ENCODE measurements around the gene ANO4.
"Not testable (repeated sequence)": the region's sequence is repeated elsewhere in the genome, so short reads cannot be mapped to it uniquely, and the experiment has no call there.

Gene ANO4

GRCh38 chr12:100919116-100919515 is 124.5 kb downstream of the ANO4 start:
- no peaks in the 10 kb centered on the region for H3K27me3 Mint-ChIP-seq
- DNase-seq (no peak), ATAC-seq (replicated peaks) (no peak)
- H3K27ac Mint-ChIP-seq = no peak overlapping the region
- no peaks in the 10 kb centered on the region for H3K36me3 Mint-ChIP-seq
- H3K9me3 Mint-ChIP-seq = peaks cover 0 to 1% of the 10 kb centered on the region in 2 donors
- H3K4me1 Mint-ChIP-seq = no peaks in the 10 kb centered on the region
- no peak overlapping the region for H3K4me3 Mint-ChIP-seq

- Mint-ChIP-seq H3K27ac (no peak overlapping the region), H3K4me3 (no peak overlapping the region), H3K27me3 (no peaks in the 10 kb centered on the region), H3K9me3 (peaks cover 0 to 1% of the 10 kb centered on the region in 2 donors), H3K36me3 (no peaks in the 10 kb centered on the region), H3K4me1 (no peaks in the 10 kb centered on the region)
- DNase-seq = no peak
- ATAC-seq (replicated peaks) = no peak
Measured at GRCh38 chr12:100920493-100920892, 125.9 kb downstream of the ANO4 start.

- no peak overlapping the region for H3K27ac Mint-ChIP-seq
- ATAC-seq (replicated peaks) (no peak), DNase-seq (no peak)
- no peaks in the 10 kb centered on the region for H3K36me3 Mint-ChIP-seq
- peaks cover 0 to 7% of the 10 kb centered on the region in 2 donors for H3K27me3 Mint-ChIP-seq
- H3K4me1 Mint-ChIP-seq = no peaks in the 10 kb centered on the region
- no peak overlapping the region for H3K4me3 Mint-ChIP-seq
- H3K9me3 Mint-ChIP-seq = peaks cover 0 to 1% of the 10 kb centered on the region in 2 donors
Measured at GRCh38 chr12:100926669-100927248, 132.2 kb downstream of the ANO4 start.

- no peak overlapping the region for H3K4me3 Mint-ChIP-seq
- ATAC-seq (replicated peaks) = no peak
Measured at GRCh38 chr12:100927826-100928225, 133.2 kb downstream of the ANO4 start.

DNA sequence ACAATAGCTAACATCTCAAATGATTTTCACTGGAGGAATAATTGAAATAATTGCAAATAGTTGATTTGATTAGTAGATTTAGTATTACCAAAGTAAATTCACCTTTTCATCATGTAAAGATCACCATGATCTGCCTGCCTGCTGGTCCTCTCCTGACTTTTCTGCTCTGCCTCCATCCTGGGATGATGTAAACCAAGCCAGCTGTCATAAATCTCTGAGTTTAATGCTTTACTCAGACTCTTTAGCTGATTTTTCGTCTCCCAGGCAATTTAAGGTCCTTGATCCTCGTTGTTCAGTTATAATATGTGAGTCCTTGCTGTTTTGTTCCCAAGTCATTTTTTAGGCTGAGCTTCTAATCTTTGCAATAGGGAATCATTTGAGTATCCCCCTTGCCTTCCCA is 138.0 kb downstream of the ANO4 start:
- H3K4me3 Mint-ChIP-seq = no peak overlapping the region
- no peak for DNase-seq
- no peak overlapping the region for H3K27ac Mint-ChIP-seq
- no peaks in the 10 kb centered on the region for H3K27me3 Mint-ChIP-seq
- H3K9me3 Mint-ChIP-seq = peaks cover 0 to 3% of the 10 kb centered on the region in 2 donors
- no peaks in the 10 kb centered on the region for H3K36me3 Mint-ChIP-seq
- H3K4me1 Mint-ChIP-seq = no peaks in the 10 kb centered on the region
- no peak for ATAC-seq (replicated peaks)

More at GRCh38 chr12:100927826-100928225, 133.2 kb downstream of the ANO4 start:
- Mint-ChIP-seq H3K27me3 (peaks cover 0 to 7% of the 10 kb centered on the region in 2 donors), H3K9me3 (peaks cover 0 to 1% of the 10 kb centered on the region in 2 donors), H3K4me1 (no peaks in the 10 kb centered on the region), H3K36me3 (no peaks in the 10 kb centered on the region), H3K27ac (no peak overlapping the region)
- DNase-seq = no peak

DNA sequence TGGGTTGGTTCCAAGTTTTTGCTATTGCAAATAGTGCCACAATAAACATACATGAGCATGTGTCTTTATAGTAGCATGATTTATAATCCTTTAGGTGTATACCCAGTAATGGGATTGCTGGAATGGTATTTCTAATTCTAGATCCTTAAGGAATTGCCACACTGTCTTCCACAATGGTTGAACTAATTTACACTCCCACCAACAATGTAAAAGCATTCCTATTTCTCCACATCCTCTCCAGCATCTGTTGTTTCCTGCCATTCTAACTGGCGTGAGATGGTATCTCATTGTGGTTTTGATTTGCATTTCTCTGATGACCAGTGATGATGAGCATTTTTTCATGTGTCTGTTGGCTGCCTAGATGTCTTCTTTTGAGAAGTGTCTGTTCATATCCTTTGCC is 139.0 kb downstream of the ANO4 start:
- not testable (repeated sequence) for DNase-seq; H3K4me1 Mint-ChIP-seq; H3K9me3 Mint-ChIP-seq; H3K36me3 Mint-ChIP-seq; ATAC-seq (replicated peaks); H3K27ac Mint-ChIP-seq; H3K27me3 Mint-ChIP-seq; H3K4me3 Mint-ChIP-seq

DNA sequence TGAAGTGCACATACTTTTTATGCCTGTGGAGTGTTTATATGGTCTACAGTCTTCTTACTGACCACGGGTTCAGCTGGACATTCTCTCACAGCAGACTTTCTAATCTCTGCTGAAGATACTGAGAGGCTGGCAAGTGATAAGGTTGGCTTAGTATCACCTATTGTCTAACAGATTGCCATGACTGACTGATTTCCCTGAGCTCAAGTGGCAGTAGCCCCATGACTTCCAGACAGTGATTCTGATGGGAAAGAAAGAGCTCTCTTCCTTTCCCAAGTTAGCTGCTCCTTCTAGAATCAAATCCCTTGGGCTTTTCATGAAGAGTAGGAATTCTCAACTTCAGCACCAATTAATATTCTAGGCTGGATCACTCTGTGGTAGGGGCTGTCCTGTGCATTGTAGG is 141.4 kb downstream of the ANO4 start:
- no peak for ATAC-seq (replicated peaks)
- no peaks in the 10 kb centered on the region for H3K27me3 Mint-ChIP-seq
- H3K36me3 Mint-ChIP-seq = no peaks in the 10 kb centered on the region
- H3K9me3 Mint-ChIP-seq = peaks cover 0 to 3% of the 10 kb centered on the region in 2 donors
- no peak overlapping the region for H3K27ac Mint-ChIP-seq
- DNase-seq = no peak
- H3K4me1 Mint-ChIP-seq = no peaks in the 10 kb centered on the region
- H3K4me3 Mint-ChIP-seq = no peak overlapping the region

DNA sequence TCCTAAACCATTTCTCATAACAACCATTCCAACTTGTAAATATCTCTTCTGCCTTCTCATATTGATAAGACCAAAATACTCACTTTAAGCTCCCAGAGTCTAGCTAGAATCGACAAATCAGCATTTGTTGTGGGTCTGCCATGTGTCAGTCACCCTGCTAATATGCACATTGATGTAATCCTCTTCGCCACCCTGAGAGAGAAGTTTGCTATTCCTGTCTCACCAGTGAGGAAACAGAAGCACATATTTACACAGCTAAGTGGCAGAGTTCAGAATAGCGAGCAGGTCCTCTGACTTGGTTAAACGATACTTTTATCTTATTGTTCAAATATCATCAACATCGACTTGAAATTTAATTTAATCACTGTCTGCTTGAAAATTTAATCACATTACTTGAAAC is 142.1 kb downstream of the ANO4 start:
- DNase-seq (no peak), ATAC-seq (replicated peaks) (no peak)
- Mint-ChIP-seq H3K36me3 (no peaks in the 10 kb centered on the region), H3K27me3 (no peaks in the 10 kb centered on the region), H3K9me3 (peaks cover 0 to 3% of the 10 kb centered on the region in 2 donors), H3K4me3 (no peak overlapping the region), H3K27ac (no peak overlapping the region), H3K4me1 (no peaks in the 10 kb centered on the region)

DNA sequence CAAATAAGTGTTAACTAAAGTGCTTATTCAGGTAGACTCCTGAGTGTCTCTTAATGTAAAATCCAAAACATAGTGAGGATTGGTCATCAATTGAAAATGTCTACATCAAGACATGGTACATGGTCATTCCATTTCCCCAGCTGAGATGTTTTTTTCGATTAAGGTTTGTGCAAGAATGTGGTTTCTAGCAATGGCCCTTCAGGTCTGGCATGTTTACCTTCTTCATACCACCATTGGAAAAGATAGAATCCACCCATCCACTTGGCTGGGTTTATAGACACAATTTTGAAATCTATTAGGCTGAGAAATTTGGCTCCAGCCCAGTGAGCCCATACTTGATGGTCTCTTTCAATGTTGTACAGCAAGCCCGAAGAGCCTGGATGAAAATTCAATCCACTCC is 145.9 kb downstream of the ANO4 start:
- ATAC-seq (replicated peaks) (no peak), DNase-seq (no peak)
- H3K9me3 Mint-ChIP-seq = no peaks in the 10 kb centered on the region
- H3K36me3 Mint-ChIP-seq = no peaks in the 10 kb centered on the region
- H3K4me1 Mint-ChIP-seq = no peaks in the 10 kb centered on the region
- no peaks in the 10 kb centered on the region for H3K27me3 Mint-ChIP-seq
- no peak overlapping the region for H3K4me3 Mint-ChIP-seq
- no peak overlapping the region for H3K27ac Mint-ChIP-seq

DNA sequence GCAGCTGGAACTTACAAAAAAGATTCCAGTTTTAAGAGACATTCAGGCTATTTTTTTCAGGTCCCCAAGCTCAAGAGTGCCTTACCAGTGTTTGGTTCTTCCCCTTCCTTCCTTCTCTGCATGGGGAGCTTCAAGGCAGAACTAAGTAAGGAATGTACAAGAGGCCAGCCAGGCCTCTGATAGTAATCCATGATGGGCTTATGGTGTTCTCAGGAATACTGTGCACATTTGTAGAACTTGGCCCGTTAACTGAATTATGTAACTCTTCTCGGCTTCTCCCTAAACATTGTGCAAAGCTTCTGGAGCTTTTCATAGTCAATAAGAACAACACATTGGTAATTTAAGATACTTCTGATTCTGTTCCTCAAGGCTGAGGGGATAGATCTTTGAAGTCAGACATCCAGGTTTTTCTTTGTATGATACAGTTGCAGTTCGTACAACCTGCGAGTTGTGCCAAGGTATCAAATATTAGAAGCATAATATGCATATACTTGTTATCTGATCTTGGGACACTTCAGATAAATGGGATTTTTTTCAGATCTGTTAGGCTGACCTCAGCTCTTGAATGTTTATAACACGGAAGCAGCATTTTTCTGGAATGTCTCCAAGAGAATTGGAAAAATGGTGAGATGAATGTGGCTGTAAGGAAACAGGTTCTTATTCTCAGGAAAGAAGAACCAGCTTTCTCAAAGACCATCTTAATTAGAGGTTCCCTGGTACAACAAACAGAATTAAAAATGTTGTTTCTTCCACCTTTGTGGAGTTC is 148.6 kb downstream of the ANO4 start:
- Mint-ChIP-seq H3K36me3 (no peaks in the 10 kb centered on the region), H3K4me3 (no peak overlapping the region), H3K27ac (no peak overlapping the region), H3K27me3 (no peaks in the 10 kb centered on the region), H3K9me3 (no peaks in the 10 kb centered on the region), H3K4me1 (no peaks in the 10 kb centered on the region)
- ATAC-seq (replicated peaks) (no peak), DNase-seq (no peak)

- peaks cover 0 to 2% of the 10 kb centered on the region in 2 donors for H3K9me3 Mint-ChIP-seq
- ATAC-seq (replicated peaks) = no peak
- H3K27me3 Mint-ChIP-seq = no peaks in the 10 kb centered on the region
- no peaks in the 10 kb centered on the region for H3K36me3 Mint-ChIP-seq
- H3K4me1 Mint-ChIP-seq = no peaks in the 10 kb centered on the region
- H3K4me3 Mint-ChIP-seq = no peak overlapping the region
- H3K27ac Mint-ChIP-seq = no peak overlapping the region
- DNase-seq = no peak
Measured at GRCh38 chr12:100951756-100952155, 157.2 kb downstream of the ANO4 start.

- Mint-ChIP-seq H3K4me3 (no peak overlapping the region), H3K27me3 (no peaks in the 10 kb centered on the region), H3K4me1 (no peaks in the 10 kb centered on the region), H3K27ac (no peak overlapping the region), H3K9me3 (peaks cover 0 to 2% of the 10 kb centered on the region in 2 donors), H3K36me3 (no peaks in the 10 kb centered on the region)
- DNase-seq (no peak), ATAC-seq (replicated peaks) (no peak)
Measured at GRCh38 chr12:100953217-100953616, 158.6 kb downstream of the ANO4 start.

GRCh38 chr12:100953677-100954076 is 159.1 kb downstream of the ANO4 start:
- ATAC-seq (replicated peaks) = no peak
- no peak overlapping the region for H3K4me3 Mint-ChIP-seq
- no peak overlapping the region for H3K27ac Mint-ChIP-seq
- no peaks in the 10 kb centered on the region for H3K4me1 Mint-ChIP-seq
- no peaks in the 10 kb centered on the region for H3K36me3 Mint-ChIP-seq
- DNase-seq = no peak
- H3K27me3 Mint-ChIP-seq = no peaks in the 10 kb centered on the region
- peaks cover 0 to 2% of the 10 kb centered on the region in 2 donors for H3K9me3 Mint-ChIP-seq

DNA sequence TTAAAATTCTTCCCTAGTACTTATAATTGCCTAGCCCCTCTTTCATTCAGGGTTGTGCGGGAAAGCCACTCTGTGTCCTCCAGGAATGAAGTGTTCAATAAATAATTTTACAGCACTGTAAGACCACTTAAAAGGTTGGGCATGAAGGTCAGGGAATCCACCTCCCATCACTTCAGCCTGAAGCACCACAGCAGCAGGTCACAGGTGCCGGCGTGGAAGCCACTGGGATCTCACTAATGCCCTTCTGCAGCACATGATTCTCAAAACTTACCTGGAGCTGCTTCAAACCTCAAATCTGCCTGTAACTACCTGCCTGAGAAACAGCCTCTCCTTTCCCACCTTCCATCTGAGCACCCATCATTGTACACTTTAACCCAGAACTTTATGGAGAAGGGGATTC is 159.5 kb downstream of the ANO4 start:
- Mint-ChIP-seq H3K4me1 (no peaks in the 10 kb centered on the region), H3K4me3 (no peak overlapping the region), H3K27me3 (peaks cover 0 to under 1% of the 10 kb centered on the region in 2 donors), H3K27ac (no peak overlapping the region), H3K9me3 (peaks cover under 1 to 2% of the 10 kb centered on the region in 2 donors), H3K36me3 (no peaks in the 10 kb centered on the region)
- ATAC-seq (replicated peaks) (no peak), DNase-seq (no peak)

GRCh38 chr12:100955139-100955538 is 160.6 kb downstream of the ANO4 start:
- ATAC-seq (replicated peaks) (no peak), DNase-seq (no peak)
- H3K36me3 Mint-ChIP-seq = no peaks in the 10 kb centered on the region
- H3K4me1 Mint-ChIP-seq = no peaks in the 10 kb centered on the region
- no peak overlapping the region for H3K4me3 Mint-ChIP-seq
- no peak overlapping the region for H3K27ac Mint-ChIP-seq
- peaks cover 0 to 4% of the 10 kb centered on the region in 2 donors for H3K27me3 Mint-ChIP-seq
- peaks cover 2 to 4% of the 10 kb centered on the region in 2 donors for H3K9me3 Mint-ChIP-seq

Measured in stimulated activated naive B cell treated with anti-CD40 and anti-IgM and Interleukin-4, amounts not matched to agents 10 μg/mL and 1 μg/mL and 100 μg/mL, for 72 hours (primary cell).